Vagina (tissue), 2 donors: ENCODE results near the gene SLC12A8.

Experiments used
- CTCF ChIP-seq, 3 experiments: fragments of 450-650 bp in 2 of 3; fragments of 200-600 bp in 1 of 3; sonication (generic) in 1 of 3; IDR thresholded peaks; one replicate each; pipeline ENCODE4 v1.5.1; 2017 to 2019; ENCODE audit warnings: antibody characterized with exemption in 3 of 3, mild to moderate bottlenecking in 2 of 3, moderate library complexity in 2 of 3
- POLR2AphosphoS5 ChIP-seq, 2 donors: sonication (generic); formaldehyde crosslinking; IDR thresholded peaks; one replicate each; pipeline ENCODE4 v1.9.0; 2017; ENCODE audit warnings: antibody characterized with exemption in 2 of 2, mild to moderate bottlenecking in 2 of 2, low read depth in 1 of 2; ENCODE audit not compliant: insufficient read depth in 1 of 2

GRCh38 chr3:125165948-125166553 is 46.5 kb downstream of the SLC12A8 start:
- TF ChIP-seq CTCF (IDR thresholded peaks at IDR 0.05) (no peak), POLR2AphosphoS5 (IDR thresholded peaks at IDR 0.05; ENCODE audit: insufficient read depth in 1 of 2, low read depth in 1 of 2) (no peak)
